Neural cell (in vitro differentiated cells): ENCODE results near the gene PMEPA1. TPM values are rescaled to one million over a fixed set of nuclear protein-coding genes. Genes with fewer than 3 reads are reported as not detected.

ENCODE experiments used
- H2AFZ ChIP-seq: fragments of 200-600, 300-800 bp; sonication (generic), shearing (Covaris generic); 2 replicates; pipeline ENCODE4 v1.6.0; 2014; ENCODE audit warnings: low read depth, mild to moderate bottlenecking, antibody characterized with exemption, low read length, moderate library complexity
- H3F3A ChIP-seq: fragments of 200-600 bp; shearing (Covaris generic); 2 replicates; pipeline ENCODE4 v1.6.1; 2016; ENCODE audit warnings: mild to moderate bottlenecking, moderate library complexity, mixed read lengths, antibody characterized with exemption, low read length; ENCODE audit not compliant: insufficient read depth, poor library complexity, severe bottlenecking
- H3K27ac ChIP-seq: fragments of 200-600, 300-800 bp; sonication (generic), shearing (Covaris generic); 2 replicates; pipeline ENCODE4 v1.5.1; 2014; ENCODE audit warnings: mild to moderate bottlenecking, low read length, moderate library complexity
- H3K27me3 ChIP-seq: fragments of 300-800, 200-600 bp; sonication (generic), shearing (Covaris generic); 2 replicates; pipeline ENCODE4 v1.6.0; 2014; ENCODE audit warnings: mild to moderate bottlenecking, low read depth, low read length, moderate library complexity; ENCODE audit not compliant: insufficient read depth
- H3K36me3 ChIP-seq: fragments of 300-800, 200-600 bp; sonication (generic), shearing (Covaris generic); 2 replicates; pipeline ENCODE4 v1.5.1; 2014; ENCODE audit warnings: mild to moderate bottlenecking, antibody characterized with exemption, low read length, moderate library complexity; ENCODE audit not compliant: insufficient read depth
- H3K4me2 ChIP-seq: fragments of 300-800, 200-600 bp; sonication (generic), shearing (Covaris generic); 2 replicates; pipeline ENCODE4 v1.6.0; 2014; ENCODE audit warnings: mild to moderate bottlenecking, low read length
- H3K4me3 ChIP-seq: fragments of 300-800, 200-600 bp; sonication (generic), shearing (Covaris generic); 2 replicates; pipeline ENCODE4 v1.5.1; 2014; ENCODE audit warnings: mild to moderate bottlenecking, low read length, moderate library complexity
- H3K79me2 ChIP-seq: fragments of 200-600 bp; shearing (Covaris generic); replicated peaks from 2 replicates; pipeline ENCODE4 v1.6.0; 2014; ENCODE audit warnings: mild to moderate bottlenecking, low read length, moderate library complexity; ENCODE audit not compliant: insufficient read depth
- H3K9ac ChIP-seq: fragments of 300-800, 200-600 bp; sonication (generic), shearing (Covaris generic); 2 replicates; pipeline ENCODE4 v1.6.1; 2016; ENCODE audit warnings: mild to moderate bottlenecking, low read length, mixed read lengths
- H3K9me2 ChIP-seq: fragments of 200-600 bp; shearing (Covaris generic); 2 replicates; pipeline ENCODE4 v1.6.1; 2016; ENCODE audit warnings: mild to moderate bottlenecking, low read length, mixed read lengths; ENCODE audit not compliant: insufficient read depth
- H3K9me3 ChIP-seq: fragments of 200-600, 300-800 bp; sonication (generic), shearing (Covaris generic); 2 replicates; pipeline ENCODE4 v1.6.1; 2016; ENCODE audit warnings: mild to moderate bottlenecking, mixed run types, low read length, moderate library complexity, mixed read lengths
- H4K20me1 ChIP-seq: fragments of 200-600 bp; shearing (Covaris generic); 2 replicates; pipeline ENCODE4 v1.6.1; 2016; ENCODE audit warnings: mild to moderate bottlenecking, mixed run types; ENCODE audit not compliant: insufficient read depth
- CTCF ChIP-seq: fragments of 450-650 bp; IDR thresholded peaks from 2 replicates; pipeline ENCODE4 v1.5.1; 2014; ENCODE audit warnings: antibody characterized with exemption, mild to moderate bottlenecking, moderate library complexity; ENCODE audit not compliant: poor library complexity, severe bottlenecking
- EP300 ChIP-seq: fragments of 450-650 bp; conservative IDR thresholded peaks from 2 replicates; pipeline ENCODE4 v1.6.1; 2014; ENCODE audit warnings: antibody characterized with exemption, mild to moderate bottlenecking, moderate library complexity; ENCODE audit not compliant: poor library complexity, severe bottlenecking
- EZH2 ChIP-seq: fragments of 200-600, 300-800 bp; shearing (Covaris generic), sonication (generic); IDR thresholded peaks from 2 replicates; pipeline ENCODE4 v1.6.1; 2014; ENCODE audit warnings: antibody characterized with exemption, low read length, borderline replicate concordance, mild to moderate bottlenecking; ENCODE audit not compliant: insufficient read depth, poor library complexity, severe bottlenecking
- MXI1 ChIP-seq: fragments of 450-650 bp; conservative IDR thresholded peaks from 2 replicates; pipeline ENCODE4 v1.6.1; 2014; ENCODE audit warnings: antibody characterized with exemption, mild to moderate bottlenecking; ENCODE audit not compliant: poor library complexity, severe bottlenecking
- POLR2AphosphoS5 ChIP-seq: IDR thresholded peaks from 2 replicates; pipeline ENCODE4 v1.6.1; 2012
- RAD21 ChIP-seq: fragments of 450-650 bp; conservative IDR thresholded peaks from 2 replicates; pipeline ENCODE4 v1.6.1; 2014; ENCODE audit warnings: antibody characterized with exemption, mild to moderate bottlenecking, moderate library complexity
- REST ChIP-seq: IDR thresholded peaks from 2 replicates; pipeline ENCODE4 v1.6.1; 2012; ENCODE audit warnings: borderline replicate concordance
- SMC3 ChIP-seq: fragments of 450-650 bp; conservative IDR thresholded peaks from 2 replicates; pipeline ENCODE4 v1.6.1; 2014; ENCODE audit warnings: antibody characterized with exemption, mild to moderate bottlenecking, moderate library complexity; ENCODE audit not compliant: poor library complexity
- TAF1 ChIP-seq: IDR thresholded peaks from 2 replicates; pipeline ENCODE4 v1.6.1; 2012; ENCODE audit warnings: low read depth
- polyA plus RNA-seq: library from polyadenylated mRNA; depleted of rRNA; stranded (reverse); fragments of >200 nt; gene quantifications from 2 replicates; pipeline ENCODE4 v1.2.3, GENCODE V29; 2014

The PMEPA1 gene
- polyA plus RNA-seq, 1 donor from 2014 or later = 5.0 TPM

GRCh38 chr20:57658833-57659516 lies 50.8 kb downstream of the PMEPA1 start:
- Histone ChIP-seq H3K36me3 (no peaks in the 10 kb centered on the region), H3K9ac (no peak overlapping the region), H3K79me2 (no peaks in the 10 kb centered on the region), H3K9me3 (no peaks in the 10 kb centered on the region), H3K27ac (no peak overlapping the region), H3K27me3 (no peaks in the 10 kb centered on the region), H3K4me2 (no peak overlapping the region), H3K4me3 (no peak overlapping the region), H3K9me2 (no peaks in the 10 kb centered on the region), H3F3A (no peaks in the 10 kb centered on the region), H4K20me1 (no peaks in the 10 kb centered on the region), H2AFZ (no peak overlapping the region)
- TF ChIP-seq TAF1 (no peak), EZH2 (no peak), RAD21 (no peak), REST (no peak), SMC3 (no peak), POLR2AphosphoS5 (no peak), CTCF (no peak), MXI1 (no peak)

- H2AFZ ChIP-seq = no peak overlapping the region
- TF ChIP-seq MXI1 = no peak
- no peak for TF ChIP-seq SMC3
- no peak for TF ChIP-seq EZH2
- no peak for TF ChIP-seq CTCF
- TF ChIP-seq EP300 = no peak
- no peak for TF ChIP-seq RAD21
- no peak for TF ChIP-seq REST
- TF ChIP-seq POLR2AphosphoS5 = no peak
- no peak for TF ChIP-seq TAF1
- no peak overlapping the region for H3K4me3 ChIP-seq
- no peaks in the 10 kb centered on the region for H3K9me3 ChIP-seq
- H3F3A ChIP-seq = no peaks in the 10 kb centered on the region
- H3K4me2 ChIP-seq = no peak overlapping the region
- H4K20me1 ChIP-seq = no peaks in the 10 kb centered on the region
- no peaks in the 10 kb centered on the region for H3K79me2 ChIP-seq
- no peaks in the 10 kb centered on the region for H3K9me2 ChIP-seq
- no peak overlapping the region for H3K27ac ChIP-seq
- no peaks in the 10 kb centered on the region for H3K27me3 ChIP-seq
- no peak overlapping the region for H3K9ac ChIP-seq
- H3K36me3 ChIP-seq = no peaks in the 10 kb centered on the region
These were observed 51.4 kb downstream of the PMEPA1 start for GRCh38 chr20:57658447-57658832.
